EL (cell line): ENCODE results near the gene ANKRD53.
"Not testable (repeated sequence)": the region's sequence is repeated elsewhere in the genome, so short reads cannot be mapped to it uniquely, and the experiment has no call there.

Experiments used
- DNase-seq: peaks from one replicate; pipeline ENCODE4 v3.0.0-alpha.2; 2016

Gene ANKRD53

DNA sequence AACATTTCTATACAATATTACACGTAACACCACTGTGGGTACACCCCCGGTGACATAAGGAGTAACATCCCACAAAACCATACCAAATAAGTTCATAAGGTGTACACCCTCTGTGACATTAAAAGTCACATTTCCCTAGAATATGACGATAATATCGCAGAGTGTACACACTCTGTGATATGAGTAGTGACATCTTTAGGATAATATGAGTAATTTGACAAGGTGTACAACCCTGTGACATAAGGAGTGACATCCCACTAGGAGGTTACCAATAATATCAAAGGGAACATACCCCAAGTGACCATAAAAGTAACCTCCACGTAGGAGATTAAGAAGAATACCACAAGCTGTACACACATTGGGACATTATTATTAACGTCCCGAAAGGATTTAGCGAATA, 40.2 kb downstream of the ANKRD53 start:
- DNase-seq, result no peak

DNA sequence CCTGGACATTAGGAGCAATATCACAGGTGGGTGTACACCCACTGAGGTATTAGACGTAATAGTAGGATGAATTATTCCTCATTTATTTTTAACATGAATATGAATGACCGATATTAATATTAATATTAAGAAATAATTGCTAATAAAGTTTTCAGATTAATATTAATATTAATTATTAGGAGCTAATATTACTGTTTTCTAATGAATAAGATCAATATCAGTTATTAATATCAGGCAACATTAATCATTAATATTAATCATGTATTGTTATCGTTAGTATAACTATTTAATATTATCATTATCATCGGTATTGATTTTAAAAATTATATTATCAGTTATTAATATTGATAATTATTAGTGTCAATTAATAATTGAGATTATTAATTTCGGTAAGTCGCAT, 41.6 kb downstream of the ANKRD53 start:
- not testable (repeated sequence) for DNase-seq

DNA sequence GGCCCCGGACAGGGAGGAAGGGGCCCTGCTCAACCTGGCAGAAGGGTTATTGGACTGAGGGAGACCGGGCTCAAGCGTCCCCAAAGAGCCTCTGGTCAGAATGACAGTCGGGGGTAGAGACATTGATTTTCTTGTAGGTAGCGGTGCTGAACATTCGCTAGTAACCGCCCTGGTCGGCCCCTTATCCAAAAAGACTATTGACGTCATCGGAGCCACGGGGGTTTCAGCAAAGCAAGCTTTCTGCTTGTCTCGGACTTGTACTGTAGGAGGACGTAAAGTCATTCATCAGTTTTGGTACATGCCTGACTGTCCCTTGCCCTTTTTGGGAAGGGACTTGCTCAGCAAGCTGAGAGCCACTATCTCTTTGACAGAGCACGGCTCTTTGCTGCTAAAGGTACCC, 43.0 kb downstream of the ANKRD53 start:
- not testable (repeated sequence) for DNase-seq

DNA sequence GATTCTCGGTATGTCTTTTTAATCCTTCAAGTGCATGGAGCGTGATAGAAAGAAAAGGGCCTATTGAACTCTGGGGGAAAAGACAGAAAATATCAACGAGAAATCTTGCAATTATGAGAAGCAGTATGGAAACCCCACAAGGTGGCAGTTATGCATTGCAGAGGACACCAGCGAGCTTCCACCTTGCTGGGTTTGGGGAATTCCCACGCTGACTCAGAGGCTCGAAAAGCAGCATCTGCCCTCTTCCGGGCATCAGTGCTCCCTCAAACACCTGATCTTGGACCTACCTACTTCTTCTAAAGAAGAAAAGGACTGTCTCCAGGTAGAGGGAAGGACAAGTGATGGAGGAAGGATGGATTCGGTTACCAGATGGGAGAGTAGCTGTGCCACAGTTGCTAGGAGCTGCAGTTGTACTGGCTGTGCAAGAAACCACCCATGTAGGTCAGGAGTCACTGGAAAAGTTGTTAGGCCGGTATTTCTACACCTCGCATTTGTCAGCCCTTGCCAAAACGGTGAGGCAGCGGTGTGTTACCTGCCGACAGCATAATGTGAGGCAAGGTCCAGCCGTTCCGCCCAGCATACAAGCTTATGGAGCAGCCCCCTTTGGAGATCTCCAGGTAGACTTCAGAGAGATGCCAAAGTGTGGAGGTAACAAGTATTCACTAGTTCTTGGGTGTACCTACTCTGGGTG, 45.3 kb downstream of the ANKRD53 start:
- DNase-seq, result not testable (repeated sequence)
